H1 (cell line): ENCODE data around the gene COLEC12. TPM values are rescaled to one million over a fixed set of nuclear protein-coding genes. Genes with fewer than 3 reads are reported as not detected.

Source experiments
- CTCF ChIA-PET: fragments of 300-600 bp; sonication (Branson Sonifier 250); formaldehyde crosslinking; loops from one replicate; lab custom pipeline; 2021; ENCODE audit not compliant: partially characterized antibody; lab: Charles Lee
- POLR2A ChIA-PET: fragments of 300-600 bp; sonication (Branson Sonifier 250); formaldehyde crosslinking; loops from one replicate; lab custom pipeline; 2021; ENCODE audit warnings: inconsistent platforms; ENCODE audit not compliant: partially characterized antibody; lab: Charles Lee
- DNase-seq, 2 experiments: peaks; one replicate each; pipeline versions ENCODE4 v3.0.0 to v3.0.0-alpha.2; 2010 to 2022; ENCODE audit warnings: low spot score in 2 of 2, low read depth in 1 of 2, mixed read lengths in 1 of 2
- FAIRE-seq: peaks from 2 replicates; lab custom pipeline; 2011; peaks lifted over from hg19 to GRCh38; lab: Jason Lieb, UNC
- H2AFZ ChIP-seq: 2 replicates; pipeline ENCODE4 v1.8.1; 2012; ENCODE audit warnings: low read length, inconsistent platforms
- H2AK5ac ChIP-seq: 2 replicates; pipeline ENCODE4 v1.6.1; 2013; ENCODE audit warnings: low read depth, low read length
- H2BK120ac ChIP-seq: replicated peaks from 2 replicates; pipeline ENCODE3; 2013; ENCODE audit warnings: low read depth, low read length, inconsistent platforms
- H2BK12ac ChIP-seq: 2 replicates; pipeline ENCODE4 v1.6.1; 2013; ENCODE audit warnings: low read depth, low read length
- H2BK15ac ChIP-seq: 2 replicates; pipeline ENCODE4 v1.6.1; 2013; ENCODE audit warnings: low read length
- H2BK20ac ChIP-seq: 2 replicates; pipeline ENCODE4 v1.6.1; 2013; ENCODE audit warnings: low read length
- H2BK5ac ChIP-seq: 2 replicates; pipeline ENCODE4 v1.6.1; 2013; ENCODE audit warnings: low read depth, low read length
- H3K14ac ChIP-seq: 2 replicates; pipeline ENCODE4 v1.6.1; 2013; ENCODE audit warnings: inconsistent platforms; ENCODE audit not compliant: insufficient read length
- H3K18ac ChIP-seq: 2 replicates; pipeline ENCODE4 v1.6.1; 2013; ENCODE audit warnings: low read length; ENCODE audit errors: extremely low read depth
- H3K23ac ChIP-seq: 2 replicates; pipeline ENCODE4 v1.6.1; 2013; ENCODE audit warnings: inconsistent platforms; ENCODE audit not compliant: insufficient read length
- H3K23me2 ChIP-seq: 2 replicates; pipeline ENCODE4 v1.6.1; 2013; ENCODE audit warnings: low read depth, low read length
- H3K27ac ChIP-seq: 2 replicates; pipeline ENCODE4 v1.6.1; 2011; ENCODE audit warnings: low read depth, low read length, inconsistent platforms
- H3K27me3 ChIP-seq, 4 experiments: replicated peaks in 1 of 4; 1 replicate in 1 of 4; 2 replicates in 3 of 4; pipeline versions ENCODE4 v1.6.1 to v1.8.1; 2011 to 2013; ENCODE audit warnings: low read length in 3 of 4, mild to moderate bottlenecking in 3 of 4, inconsistent platforms in 2 of 4, mixed read lengths in 2 of 4, moderate library complexity in 1 of 4; ENCODE audit not compliant: control insufficient read depth in 3 of 4, insufficient read depth in 3 of 4; ENCODE audit errors: extremely low read depth in 1 of 4
- H3K36me3 ChIP-seq, 4 experiments: 2 replicates each; pipeline versions ENCODE4 v1.6.1 to v1.8.1; 2011 to 2013; ENCODE audit warnings: mild to moderate bottlenecking in 4 of 4, low read length in 3 of 4, moderate library complexity in 2 of 4, control low read depth in 1 of 4, inconsistent platforms in 1 of 4; ENCODE audit not compliant: insufficient read depth in 4 of 4, control insufficient read depth in 2 of 4
- H3K4ac ChIP-seq: replicated peaks from 2 replicates; pipeline ENCODE3; 2013; ENCODE audit warnings: low read length, low read depth, mixed read lengths, inconsistent platforms; ENCODE audit not compliant: insufficient read length
- H3K4me1 ChIP-seq, 4 experiments: replicated peaks in 1 of 4; 1 replicate in 1 of 4; 2 replicates in 3 of 4; pipeline versions ENCODE4 v1.6.1 to v1.8.1; 2011 to 2013; ENCODE audit warnings: low read length in 3 of 4, inconsistent platforms in 2 of 4, mixed read lengths in 1 of 4; ENCODE audit not compliant: insufficient read depth in 4 of 4, control insufficient read depth in 3 of 4
- H3K4me2 ChIP-seq, 2 experiments: 2 replicates each; pipeline versions ENCODE4 v1.6.1 to v1.8.1; 2011 to 2013; ENCODE audit warnings: low read depth in 2 of 2, low read length in 2 of 2, control low read depth in 1 of 2, inconsistent platforms in 1 of 2, mild to moderate bottlenecking in 1 of 2; ENCODE audit not compliant: insufficient read depth in 1 of 2
- H3K4me3 ChIP-seq, 4 experiments: fragments of 200-600, 300-600 bp in 1 of 4; sonication (generic), shearing (Covaris generic), sonication (Bioruptor Twin) in 1 of 4; 2 replicates each; pipeline versions ENCODE4 v1.5.1 to v1.8.1; 2011 to 2016; ENCODE audit warnings: low read length in 4 of 4, low read depth in 3 of 4, control low read depth in 2 of 4, inconsistent platforms in 2 of 4, mild to moderate bottlenecking in 2 of 4, mixed read lengths in 1 of 4, moderate library complexity in 1 of 4; ENCODE audit not compliant: insufficient read depth in 2 of 4; ENCODE audit errors: extremely low read depth in 1 of 4
- H3K56ac ChIP-seq: replicated peaks from 2 replicates; pipeline ENCODE3; 2013; ENCODE audit warnings: low read depth, mild to moderate bottlenecking, mixed read lengths, low read length, inconsistent platforms; ENCODE audit not compliant: insufficient read length
- H3K79me1 ChIP-seq: 2 replicates; pipeline ENCODE4 v1.6.1; 2013; ENCODE audit warnings: low read depth, low read length, control low read depth
- H3K79me2 ChIP-seq, 2 experiments: 2 replicates each; pipeline versions ENCODE4 v1.6.1 to v1.8.1; 2012 to 2013; ENCODE audit warnings: low read length in 2 of 2, mild to moderate bottlenecking in 2 of 2, inconsistent platforms in 1 of 2; ENCODE audit not compliant: insufficient read depth in 2 of 2, control insufficient read depth in 1 of 2
- H3K9ac ChIP-seq, 4 experiments: replicated peaks in 1 of 4; 1 replicate in 1 of 4; 2 replicates in 3 of 4; pipeline versions ENCODE4 v1.6.1 to v1.8.1; 2011 to 2013; ENCODE audit warnings: low read depth in 3 of 4, low read length in 3 of 4, control low read depth in 2 of 4, mild to moderate bottlenecking in 2 of 4, moderate library complexity in 2 of 4, inconsistent platforms in 1 of 4; ENCODE audit errors: extremely low read depth in 1 of 4
- H3K9me3 ChIP-seq, 2 experiments: 2 replicates each; pipeline versions ENCODE4 v1.6.1 to v1.8.1; 2012 to 2013; ENCODE audit warnings: mild to moderate bottlenecking in 2 of 2, moderate library complexity in 2 of 2, control low read depth in 1 of 2, inconsistent platforms in 1 of 2, low read depth in 1 of 2, low read length in 1 of 2, mixed read lengths in 1 of 2; ENCODE audit not compliant: insufficient read depth in 2 of 2
- H4K20me1 ChIP-seq, 2 experiments: replicated peaks in 1 of 2; 2 replicates each; pipeline versions ENCODE3 to v1.8.1; 2011 to 2013; ENCODE audit warnings: inconsistent platforms in 2 of 2, low read length in 2 of 2, mild to moderate bottlenecking in 1 of 2; ENCODE audit not compliant: insufficient read depth in 2 of 2, control insufficient read depth in 1 of 2
- H4K5ac ChIP-seq: 2 replicates; pipeline ENCODE4 v1.6.1; 2013; ENCODE audit warnings: low read length, low read depth, mixed read lengths, inconsistent platforms; ENCODE audit not compliant: insufficient read length
- H4K8ac ChIP-seq: 2 replicates; pipeline ENCODE4 v1.8.0; 2013; ENCODE audit warnings: mild to moderate bottlenecking, moderate library complexity, low read length, inconsistent platforms; ENCODE audit not compliant: insufficient read depth; ENCODE audit errors: extremely low read depth
- H4K91ac ChIP-seq: replicated peaks from 2 replicates; pipeline ENCODE3; 2013; ENCODE audit warnings: low read length, mixed read lengths, inconsistent platforms; ENCODE audit not compliant: insufficient read length
- ASH2L ChIP-seq: fragments of 200-600, 300-600 bp; sonication (generic); IDR thresholded peaks from one replicate; pipeline ENCODE4 v1.7.1; 2017; ENCODE audit warnings: low read length
- ATF2 ChIP-seq: IDR thresholded peaks from 2 replicates; pipeline ENCODE4 v1.6.1; 2012; ENCODE audit warnings: low read length, inconsistent platforms
- HDAC2 ChIP-seq, 2 experiments: fragments of 300-600 bp in 1 of 2; sonication (generic) in 1 of 2; IDR thresholded peaks; 2 replicates each; pipeline ENCODE4 v1.6.1; 2011 to 2012; ENCODE audit warnings: low read depth in 2 of 2, low read length in 2 of 2, mild to moderate bottlenecking in 2 of 2, moderate library complexity in 2 of 2, borderline replicate concordance in 1 of 2, inconsistent platforms in 1 of 2
- POLR2AphosphoS5 ChIP-seq: IDR thresholded peaks from 2 replicates; pipeline ENCODE4 v1.6.1; 2011; ENCODE audit warnings: low read depth, low read length
- RFX5 ChIP-seq: IDR thresholded peaks from 2 replicates; pipeline ENCODE4 v1.6.1; 2011; ENCODE audit warnings: low read depth, low read length, improper control_type of control experiment, borderline replicate concordance
- SAP30 ChIP-seq: fragments of 300-600 bp; sonication (generic); IDR thresholded peaks from 2 replicates; pipeline ENCODE4 v1.7.1; 2012; ENCODE audit warnings: low read length, moderate library complexity, mild to moderate bottlenecking, inconsistent platforms; ENCODE audit not compliant: insufficient read depth, insufficient replicate concordance
- SIX5 ChIP-seq: IDR thresholded peaks from 2 replicates; pipeline ENCODE4 v1.6.1; 2011; ENCODE audit warnings: mild to moderate bottlenecking, low read depth, low read length
- WGBS, 2 experiments: shearing (Covaris generic) in 1 of 2; methylation state at CpG; one replicate each; pipeline versions ENCODE4 v1.1.6 to v1.1.7; 2013 to 2015; ENCODE audit warnings: low lambda C conversion rate in 2 of 2, mixed read lengths in 2 of 2, inconsistent platforms in 1 of 2, low coverage in 1 of 2, missing lambda C conversion rate in 1 of 2; ENCODE audit not compliant: insufficient replicate concordance in 2 of 2, insufficient coverage in 1 of 2, insufficient read length in 1 of 2; ENCODE audit errors: extremely low coverage in 1 of 2, missing lambda C conversion rate in 1 of 2; 5-methylcytosine and 5-hydroxymethylcytosine counted together
- polyA plus RNA-seq, 7 experiments: library from polyadenylated mRNA; depleted of rRNA in 3 of 7; stranded (reverse) in 5 of 7; unstranded in 2 of 7; fragments of >200 nt in 5 of 7; fragments of 200-250 nt in 2 of 7; gene quantifications; 1 replicate in 5 of 7; 2 replicates in 1 of 7; 4 replicates in 1 of 7; pipeline versions ENCODE4 v1.2.1 to v1.2.3, GENCODE V29; 2011 to 2013; ENCODE audit warnings: missing spikeins in 2 of 7, mixed read lengths in 2 of 7
- total RNA-seq: library from RNA; stranded (reverse); fragmentation: NEBNext Ultra II Directional; extraction: Animal tissue kit (Norgen Biotek cat#: 25700); gene quantifications from 2 replicates; pipeline ENCODE4 v1.2.1, GENCODE V29; 2021

Gene COLEC12
- total and polyA plus RNA-seq, 2 of the 8 experiments (the other 6 are each of a cell fraction or from before 2014, with no cell fraction given) = 0.44 to 2.3 TPM

GRCh38 chr18:294566-294965 is 205.9 kb downstream of the COLEC12 start:
- H2BK120ac ChIP-seq = no peak overlapping the region
- no peaks in the 10 kb centered on the region for H3K79me1 ChIP-seq
- no peaks in the 10 kb centered on the region; a peak in 1 of 4 replicates for H3K9me3 ChIP-seq
- no peak overlapping the region for H2AK5ac ChIP-seq
- no peak overlapping the region for H3K4me2 ChIP-seq
- no peak overlapping the region for H4K8ac ChIP-seq
- H3K9ac ChIP-seq = no peak overlapping the region
- no peak overlapping the region for H3K56ac ChIP-seq
- H3K23me2 ChIP-seq = no peaks in the 10 kb centered on the region
- no peaks in the 10 kb centered on the region for H3K27me3 ChIP-seq
- H4K20me1 ChIP-seq = no peaks in the 10 kb centered on the region
- no peak overlapping the region for H3K4ac ChIP-seq
- FAIRE-seq (no peak), DNase-seq (no peak)
- H2BK12ac ChIP-seq = no peak overlapping the region
- H2BK15ac ChIP-seq = no peak overlapping the region
- H3K27ac ChIP-seq = no peak overlapping the region
- peaks cover 0 to 2% (median 0%) of the 10 kb centered on the region in 4 experiments; a peak in 1 of 7 replicates for H3K4me1 ChIP-seq
- H3K23ac ChIP-seq = no peak overlapping the region
- 90% methylated on average over 3 of the region's 3 CpGs; no CpG with 5 or more reads in 1 of the 2 experiments for WGBS, 2 experiments
- TF ChIP-seq ASH2L (no peak), ATF2 (no peak), HDAC2 (IDR thresholded peaks at IDR 0.05; ENCODE audit: borderline replicate concordance in 1 of 2, low read depth in 2 of 2, low read length in 2 of 2) (no peak), SAP30 (no peak), POLR2AphosphoS5 (no peak), RFX5 (no peak), SIX5 (no peak)
- no peaks in the 10 kb centered on the region for H3K79me2 ChIP-seq
- H3K36me3 ChIP-seq = no peaks in the 10 kb centered on the region
- no peak overlapping the region for H2BK5ac ChIP-seq
- H3K18ac ChIP-seq = no peak overlapping the region
- no peak overlapping the region for H3K14ac ChIP-seq
- no peak overlapping the region for H2BK20ac ChIP-seq
- no peak overlapping the region for H3K4me3 ChIP-seq
- ChIA-PET CTCF (interaction anchor here (0.9 kb wide), 2 partner anchors 31 to 321 kb away, joined by 3 to 4 read pairs; no protein-coding TSS in a partner anchor), POLR2A (no interaction called here)
- no peak overlapping the region for H2AFZ ChIP-seq
- no peak overlapping the region for H4K5ac ChIP-seq
- H4K91ac ChIP-seq = no peak overlapping the region
